Measurements from ENCODE around the gene DLD. TPM values are rescaled to one million over a fixed set of nuclear protein-coding genes. Genes with fewer than 3 reads are reported as not detected.

DLD gene
- total and polyA plus RNA-seq, 4 donors = 19.3 to 101 (median 80.2) TPM

DNA sequence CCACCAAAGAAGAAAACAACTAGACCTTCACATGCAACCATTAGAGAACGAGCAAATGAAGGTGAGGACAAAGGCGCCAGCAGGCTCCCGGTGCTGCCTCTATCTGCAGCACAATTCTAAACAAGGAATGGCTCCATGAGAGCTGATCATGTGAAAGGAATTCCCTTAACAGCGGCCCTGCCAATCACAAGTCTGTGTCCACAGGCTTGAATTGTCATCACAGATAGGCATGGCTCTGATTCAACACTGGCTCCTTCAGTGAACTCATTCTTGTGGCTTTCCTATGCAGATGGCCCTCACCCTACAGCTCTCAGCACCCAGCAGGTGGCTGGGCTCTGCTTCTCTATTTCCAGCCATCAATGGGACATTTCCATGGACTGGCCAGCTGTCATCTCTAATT, 75.7 kb downstream of the DLD start:
- peak overlapping the region in 1 of 2 donors; percentile 82 for H3K27ac ChIP-seq (ENCODE audit: low read depth in 1 of 2, low read length in 1 of 2)
- no peaks in the 10 kb centered on the region for H3K9me3 ChIP-seq (ENCODE audit: control insufficient read depth in 4 of 4, insufficient read depth in 3 of 4, low read length in 3 of 4)
- no peak overlapping the region for H3K4me3 ChIP-seq
- ATAC-seq (ENCODE audit: insufficient read depth, low FRiP score) (no peak), DNase-seq (no peak)
- H3K9ac ChIP-seq (ENCODE audit: insufficient read depth in 1 of 2, low read length in 2 of 2) = no peak overlapping the region
- no peaks in the 10 kb centered on the region for H3K27me3 ChIP-seq (ENCODE audit: control insufficient read depth in 3 of 3, insufficient read depth in 3 of 3, low read length in 2 of 3)
- H3K36me3 ChIP-seq (ENCODE audit: control insufficient read depth in 4 of 4, insufficient read depth in 4 of 4, low read length in 4 of 4) = peaks cover 0 to 45% (median 20%) of the 10 kb centered on the region in 4 donors
- H3K4me1 ChIP-seq (ENCODE audit: control insufficient read depth in 5 of 5, insufficient read depth in 5 of 5, low read length in 5 of 5) = peaks cover 2 to 13% (median 9%) of the 10 kb centered on the region in 5 donors
- no peak for TF ChIP-seq CTCF (IDR thresholded peaks at IDR 0.05; ENCODE audit: control extremely low read depth, extremely low read depth)
- WGBS, 2 donors = 78 to 90% methylated on average over 4 of the region's 4 CpGs

DNA sequence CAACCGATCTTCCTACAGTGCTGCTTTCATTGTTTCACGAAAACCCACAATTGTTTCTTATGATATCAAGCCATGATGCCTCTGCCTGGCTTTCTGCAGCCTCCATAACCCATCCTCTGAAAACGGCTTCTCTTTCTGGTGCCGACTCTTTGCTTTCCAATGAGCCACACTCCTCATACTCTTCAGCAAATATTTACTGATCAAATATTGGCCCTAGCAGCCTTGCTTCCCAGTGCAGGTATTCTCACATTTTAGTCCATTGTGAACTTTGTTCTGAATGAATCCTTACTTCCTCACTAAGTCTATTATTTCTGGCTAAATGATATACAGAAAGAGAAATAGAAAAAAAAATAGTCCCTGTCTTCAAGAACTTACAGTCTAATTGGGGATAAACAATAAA, 76.4 kb downstream of the DLD start:
- DNase-seq (no peak), ATAC-seq (ENCODE audit: insufficient read depth, low FRiP score) (no peak)
- peaks cover 0 to 42% (median 18%) of the 10 kb centered on the region in 4 donors for H3K36me3 ChIP-seq (ENCODE audit: control insufficient read depth in 4 of 4, insufficient read depth in 4 of 4, low read length in 4 of 4)
- H3K9ac ChIP-seq (ENCODE audit: insufficient read depth in 1 of 2, low read length in 2 of 2) = no peak overlapping the region
- H3K4me1 ChIP-seq (ENCODE audit: control insufficient read depth in 5 of 5, insufficient read depth in 5 of 5, low read length in 5 of 5) = peaks cover 2 to 14% (median 11%) of the 10 kb centered on the region in 5 donors
- H3K4me3 ChIP-seq = no peak overlapping the region
- WGBS, 2 donors = 64 to 79% methylated on average over 4 of the region's 4 CpGs
- H3K27me3 ChIP-seq (ENCODE audit: control insufficient read depth in 3 of 3, insufficient read depth in 3 of 3, low read length in 2 of 3) = no peaks in the 10 kb centered on the region
- peak overlapping the region in 1 of 2 donors; percentile 7 for H3K27ac ChIP-seq (ENCODE audit: low read depth in 1 of 2, low read length in 1 of 2)
- H3K9me3 ChIP-seq (ENCODE audit: control insufficient read depth in 4 of 4, insufficient read depth in 3 of 4, low read length in 3 of 4) = no peaks in the 10 kb centered on the region
- no peak for TF ChIP-seq CTCF (IDR thresholded peaks at IDR 0.05; ENCODE audit: control extremely low read depth, extremely low read depth)

- Histone ChIP-seq H3K4me3 (no peak overlapping the region), H3K36me3 (ENCODE audit: control insufficient read depth in 4 of 4, insufficient read depth in 4 of 4, low read length in 4 of 4) (peaks cover 0 to 38% (median 18%) of the 10 kb centered on the region in 4 donors), H3K9me3 (ENCODE audit: control insufficient read depth in 4 of 4, insufficient read depth in 3 of 4, low read length in 3 of 4) (no peaks in the 10 kb centered on the region), H3K27ac (ENCODE audit: low read depth in 1 of 2, low read length in 1 of 2) (no peak overlapping the region), H3K9ac (ENCODE audit: insufficient read depth in 1 of 2, low read length in 2 of 2) (no peak overlapping the region), H3K4me1 (ENCODE audit: control insufficient read depth in 5 of 5, insufficient read depth in 5 of 5, low read length in 5 of 5) (peaks cover 2 to 20% (median 17%) of the 10 kb centered on the region in 5 donors), H3K27me3 (ENCODE audit: control insufficient read depth in 3 of 3, insufficient read depth in 3 of 3, low read length in 2 of 3) (no peaks in the 10 kb centered on the region)
- 86 to 89% methylated on average over 3 of the region's 3 CpGs for WGBS, 2 donors
- ATAC-seq (ENCODE audit: insufficient read depth, low FRiP score) (no peak), DNase-seq (no peak)
- TF ChIP-seq CTCF (IDR thresholded peaks at IDR 0.05; ENCODE audit: control extremely low read depth, extremely low read depth) = no peak
These were observed 77.5 kb downstream of the DLD start for GRCh38 chr7:107968449-107968848.

- no peak for DNase-seq
- ATAC-seq (ENCODE audit: insufficient read depth, low FRiP score) = no peak
- no peaks in the 10 kb centered on the region for H3K27me3 ChIP-seq (ENCODE audit: control insufficient read depth in 3 of 3, insufficient read depth in 3 of 3, low read length in 2 of 3)
- peaks cover 2 to 23% (median 17%) of the 10 kb centered on the region in 5 donors for H3K4me1 ChIP-seq (ENCODE audit: control insufficient read depth in 5 of 5, insufficient read depth in 5 of 5, low read length in 5 of 5)
- no peak overlapping the region for H3K4me3 ChIP-seq
- WGBS, 2 donors = 71 to 74% methylated on average over 6 of the region's 6 CpGs
- no peak overlapping the region for H3K9ac ChIP-seq (ENCODE audit: insufficient read depth in 1 of 2, low read length in 2 of 2)
- peaks cover 0 to 37% (median 15%) of the 10 kb centered on the region in 4 donors for H3K36me3 ChIP-seq (ENCODE audit: control insufficient read depth in 4 of 4, insufficient read depth in 4 of 4, low read length in 4 of 4)
- H3K27ac ChIP-seq (ENCODE audit: low read depth in 1 of 2, low read length in 1 of 2) = peak overlapping the region in 1 of 2 donors; percentile 17
- no peak for TF ChIP-seq CTCF (IDR thresholded peaks at IDR 0.05; ENCODE audit: control extremely low read depth, extremely low read depth)
- H3K9me3 ChIP-seq (ENCODE audit: control insufficient read depth in 4 of 4, insufficient read depth in 3 of 4, low read length in 3 of 4) = no peaks in the 10 kb centered on the region
These were observed 78.9 kb downstream of the DLD start for GRCh38 chr7:107969856-107970255.

Measured in lung (tissue), 12 donors.